Cerebellar cortex (tissue), 1 donor: ENCODE data around the gene NAT10.

Experiments
- DNase-seq: peaks from one replicate; pipeline ENCODE4 v3.0.0-alpha.2; 2015; ENCODE audit warnings: low spot score

The NAT10 gene

GRCh38 chr11:34149274-34149673 is 43.8 kb downstream of the NAT10 start:
- no peak for DNase-seq

- DNase-seq = no peak
These were observed 44.4 kb downstream of the NAT10 start for GRCh38 chr11:34149786-34150185.

GRCh38 chr11:34150494-34151151 is 45.2 kb downstream of the NAT10 start:
- DNase-seq = no peak

GRCh38 chr11:34151166-34151565 is 45.7 kb downstream of the NAT10 start:
- no peak for DNase-seq

GRCh38 chr11:34151916-34152845 is 46.8 kb downstream of the NAT10 start:
- DNase-seq = no peak

GRCh38 chr11:34154059-34154875 is 48.8 kb downstream of the NAT10 start:
- DNase-seq = no peak

- peak; percentile 34 for DNase-seq
These were observed 49.8 kb downstream of the NAT10 start for GRCh38 chr11:34155057-34155756.

GRCh38 chr11:34155757-34156062 is 50.3 kb downstream of the NAT10 start:
- peak; percentile 25 for DNase-seq

GRCh38 chr11:34157163-34157562 is 51.7 kb downstream of the NAT10 start:
- DNase-seq = no peak

- DNase-seq = no peak
These were observed 53.2 kb downstream of the NAT10 start for GRCh38 chr11:34158661-34159060.

- DNase-seq = no peak
These were observed 54.8 kb downstream of the NAT10 start for GRCh38 chr11:34160049-34160721.

GRCh38 chr11:34160791-34161190 is 55.4 kb downstream of the NAT10 start:
- no peak for DNase-seq

- DNase-seq = no peak
These were observed 55.9 kb downstream of the NAT10 start for GRCh38 chr11:34161361-34161760.

- DNase-seq = no peak
These were observed 56.5 kb downstream of the NAT10 start for GRCh38 chr11:34161812-34162492.

GRCh38 chr11:34162493-34162820 is 57.0 kb downstream of the NAT10 start:
- DNase-seq = no peak

- no peak for DNase-seq
These were observed 57.4 kb downstream of the NAT10 start for GRCh38 chr11:34162856-34163255.

GRCh38 chr11:34165121-34165520 is 59.7 kb downstream of the NAT10 start:
- DNase-seq = no peak

GRCh38 chr11:34165786-34166555 is 60.5 kb downstream of the NAT10 start:
- DNase-seq = no peak

GRCh38 chr11:34166806-34167740 is 61.6 kb downstream of the NAT10 start:
- DNase-seq = no peak
